ENCODE data around the gene TMSB10. TPM values are rescaled to one million over a fixed set of nuclear protein-coding genes. Genes with fewer than 3 reads are reported as not detected.

The TMSB10 gene
- total and polyA plus RNA-seq, 2 experiments from 2014 or later: 3,621 to 6,241 TPM

DNA sequence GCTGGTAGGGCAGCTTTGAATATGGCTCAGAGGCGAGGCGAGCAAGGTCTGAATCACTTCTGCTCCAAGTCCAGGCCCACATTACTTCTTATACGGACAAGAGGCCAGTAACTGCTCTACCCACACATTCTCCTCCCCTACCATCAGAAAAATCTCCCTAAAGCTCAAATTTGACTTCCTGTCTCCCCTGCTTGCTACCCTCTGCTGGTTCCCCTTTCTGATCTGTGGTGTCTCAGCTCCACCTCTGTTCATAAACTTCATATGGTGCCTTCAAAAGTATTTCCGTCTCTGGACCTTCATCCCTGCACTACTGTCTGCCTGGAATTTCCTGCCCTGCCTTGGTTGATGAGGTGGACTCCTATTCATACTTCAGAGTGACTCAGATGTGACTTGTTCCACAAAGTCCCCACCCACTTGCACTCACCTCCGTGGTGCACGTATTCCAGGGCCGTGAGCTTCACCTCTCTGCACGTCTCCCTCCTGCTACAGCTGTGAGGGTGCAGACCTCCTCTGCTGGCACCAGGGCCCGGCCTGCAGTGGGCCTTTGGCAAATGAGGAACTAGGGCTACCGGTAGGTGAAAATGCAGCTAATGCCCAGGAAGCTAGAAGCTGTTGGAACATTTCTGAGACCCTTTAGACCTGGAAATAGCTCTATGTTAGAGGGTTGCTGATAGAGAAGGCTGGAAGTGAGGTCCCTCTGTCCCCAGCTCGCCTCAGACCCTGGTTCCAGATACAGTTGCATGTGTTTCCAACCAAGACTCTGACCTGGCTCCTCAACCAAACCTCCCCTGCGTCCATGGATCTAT, 41.0 kb downstream of the TMSB10 start:
- TF ChIP-seq EZH2 (IDR thresholded peaks at IDR 0.05; ENCODE audit: insufficient read depth, poor library complexity, severe bottlenecking) (no peak), EZH2phosphoT487 (IDR thresholded peaks at IDR 0.05; ENCODE audit: insufficient read depth, low read depth) (no peak)
- Histone ChIP-seq H3K4me3 (peak overlapping the region; percentile 36; the same call in 1 of the 2 replicates), H3F3A (ENCODE audit: insufficient read depth) (peaks cover 25% of the 10 kb centered on the region), H3K27ac (peak overlapping the region; percentile 88), H4K20me1 (ENCODE audit: insufficient read depth) (no peaks in the 10 kb centered on the region), H3K36me3 (ENCODE audit: low read depth) (no peaks in the 10 kb centered on the region), H3K27me3 (replicated peaks; ENCODE audit: insufficient read depth) (no peaks in the 10 kb centered on the region), H3K79me2 (ENCODE audit: insufficient read depth) (no peaks in the 10 kb centered on the region), H3K9me3 (ENCODE audit: low read depth) (no peaks in the 10 kb centered on the region), H2AFZ (peak overlapping the region; percentile 70), H3K9me2 (ENCODE audit: insufficient read depth) (no peaks in the 10 kb centered on the region), H3K4me1 (ENCODE audit: insufficient read depth) (peaks cover 35% of the 10 kb centered on the region), H3K4me2 (ENCODE audit: unreplicated experiment) (peak overlapping the region; percentile 67), H3K9ac (peak overlapping the region; percentile 53; the same call in 1 of the 2 replicates)
- in situ Hi-C loops (cut with MboI): no loop called here
- WGBS, 2 experiments (ENCODE audit: low coverage in 1 of 2, low lambda C conversion rate in 2 of 2, missing lambda C conversion rate in 2 of 2): 22 to 23% methylated on average over 11 to 12 of the region's 12 CpGs
- peak; percentile 96 for DNase-seq

- peak overlapping the region; percentile 67 for H3K4me2 ChIP-seq (ENCODE audit: unreplicated experiment)
- H3K9ac ChIP-seq: 0 out of 2 replicates have a peak overlapping the region, but pooled peaks have one; percentile 53
- no peaks in the 10 kb centered on the region for H3K9me2 ChIP-seq (ENCODE audit: insufficient read depth)
- H3K27me3 ChIP-seq (replicated peaks; ENCODE audit: insufficient read depth): no peaks in the 10 kb centered on the region
- H2AFZ ChIP-seq: peak overlapping the region; percentile 70
- DNase-seq: no peak
- no peaks in the 10 kb centered on the region for H4K20me1 ChIP-seq (ENCODE audit: insufficient read depth)
- H3K36me3 ChIP-seq (ENCODE audit: low read depth): no peaks in the 10 kb centered on the region
- peaks cover 35% of the 10 kb centered on the region for H3K4me1 ChIP-seq (ENCODE audit: insufficient read depth)
- H3K4me3 ChIP-seq: no peak overlapping the region
- in situ Hi-C loops (cut with MboI): no loop called here
- WGBS, 2 experiments (ENCODE audit: low coverage in 1 of 2, low lambda C conversion rate in 2 of 2, missing lambda C conversion rate in 2 of 2): 85 to 87% methylated on average over 10 of the region's 10 CpGs
- TF ChIP-seq EZH2phosphoT487 (IDR thresholded peaks at IDR 0.05; ENCODE audit: insufficient read depth, low read depth) (no peak), EZH2 (IDR thresholded peaks at IDR 0.05; ENCODE audit: insufficient read depth, poor library complexity, severe bottlenecking) (no peak)
- H3K9me3 ChIP-seq (ENCODE audit: low read depth): no peaks in the 10 kb centered on the region
- H3K79me2 ChIP-seq (ENCODE audit: insufficient read depth): no peaks in the 10 kb centered on the region
- H3F3A ChIP-seq (ENCODE audit: insufficient read depth): peaks cover 25% of the 10 kb centered on the region
- peak overlapping the region; percentile 88 for H3K27ac ChIP-seq
These were observed 41.6 kb downstream of the TMSB10 start for GRCh38 chr2:84947010-84947593.

DNA sequence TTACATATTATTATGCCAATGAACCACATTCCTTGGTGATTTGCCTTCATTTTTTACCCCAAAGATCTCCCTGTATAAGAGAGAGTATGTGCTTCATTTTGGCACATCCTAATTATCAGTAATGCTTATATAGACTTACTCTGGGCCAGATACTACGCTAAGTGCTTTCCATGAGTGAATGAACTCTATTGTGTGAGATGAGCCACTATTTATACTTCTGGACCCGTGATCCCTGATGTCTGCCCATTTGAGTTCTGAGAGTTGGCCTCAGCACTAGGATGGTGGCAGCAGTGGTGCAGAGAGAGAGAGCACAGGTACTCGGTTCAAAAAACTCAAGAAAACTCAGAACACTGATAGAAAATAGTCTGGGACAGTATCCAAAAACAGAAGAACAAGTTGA, 48.1 kb downstream of the TMSB10 start:
- WGBS, 2 experiments (ENCODE audit: low coverage in 1 of 2, low lambda C conversion rate in 2 of 2, missing lambda C conversion rate in 2 of 2): 96 to 99% methylated on average over 3 of the region's 3 CpGs
- in situ Hi-C loops (cut with MboI): no loop called here

GRCh38 chr2:84954329-84954728, 48.9 kb downstream of the TMSB10 start:
- WGBS, 2 experiments (ENCODE audit: low coverage in 1 of 2, low lambda C conversion rate in 2 of 2, missing lambda C conversion rate in 2 of 2): 86 to 87% methylated on average over 6 of the region's 6 CpGs
- TF ChIP-seq EZH2 (IDR thresholded peaks at IDR 0.05; ENCODE audit: insufficient read depth, poor library complexity, severe bottlenecking) (no peak), EZH2phosphoT487 (IDR thresholded peaks at IDR 0.05; ENCODE audit: insufficient read depth, low read depth) (no peak)
- H3K9me2 ChIP-seq (ENCODE audit: insufficient read depth): no peaks in the 10 kb centered on the region

More for the DNA sequence above, 48.1 kb downstream of the TMSB10 start:
- Histone ChIP-seq H3K9ac (no peak overlapping the region), H3K9me2 (ENCODE audit: insufficient read depth) (no peaks in the 10 kb centered on the region), H3K27ac (no peak overlapping the region), H3F3A (ENCODE audit: insufficient read depth) (peaks cover 10% of the 10 kb centered on the region), H3K79me2 (ENCODE audit: insufficient read depth) (no peaks in the 10 kb centered on the region), H3K9me3 (ENCODE audit: low read depth) (no peaks in the 10 kb centered on the region), H4K20me1 (ENCODE audit: insufficient read depth) (no peaks in the 10 kb centered on the region), H3K4me3 (no peak overlapping the region), H3K36me3 (ENCODE audit: low read depth) (no peaks in the 10 kb centered on the region), H3K27me3 (replicated peaks; ENCODE audit: insufficient read depth) (no peaks in the 10 kb centered on the region), H3K4me1 (ENCODE audit: insufficient read depth) (peaks cover 12% of the 10 kb centered on the region), H2AFZ (no peak overlapping the region), H3K4me2 (ENCODE audit: unreplicated experiment) (no peak overlapping the region)
- DNase-seq: no peak
- TF ChIP-seq EZH2 (IDR thresholded peaks at IDR 0.05; ENCODE audit: insufficient read depth, poor library complexity, severe bottlenecking): no peak
- no peak for TF ChIP-seq EZH2phosphoT487 (IDR thresholded peaks at IDR 0.05; ENCODE audit: insufficient read depth, low read depth)

More at GRCh38 chr2:84954329-84954728, 48.9 kb downstream of the TMSB10 start:
- Histone ChIP-seq H3K9ac (no peak overlapping the region), H3K4me2 (ENCODE audit: unreplicated experiment) (no peak overlapping the region), H3K9me3 (ENCODE audit: low read depth) (no peaks in the 10 kb centered on the region), H3K79me2 (ENCODE audit: insufficient read depth) (no peaks in the 10 kb centered on the region), H3K27ac (no peak overlapping the region), H2AFZ (no peak overlapping the region), H3K4me1 (ENCODE audit: insufficient read depth) (peaks cover 20% of the 10 kb centered on the region), H3K36me3 (ENCODE audit: low read depth) (no peaks in the 10 kb centered on the region), H3K4me3 (no peak overlapping the region), H3K27me3 (replicated peaks; ENCODE audit: insufficient read depth) (no peaks in the 10 kb centered on the region), H4K20me1 (ENCODE audit: insufficient read depth) (no peaks in the 10 kb centered on the region; the same call in 1 of the 2 replicates), H3F3A (ENCODE audit: insufficient read depth) (peaks cover 18% of the 10 kb centered on the region)
- DNase-seq: no peak
- in situ Hi-C loops (cut with MboI): no loop called here

Other genes starting within 250 kb of the TMSB10 start
- 5.0 and 5.7 TPM in 2 replicates for gene TRABD2A, start 24.6 kb upstream of the TMSB10 start, total RNA-seq (2014; rRNA removed; shearing (Covaris generic))
- gene TRABD2A, start 24.6 kb upstream of the TMSB10 start, polyA plus RNA-seq (2016; fragmentation: Nextera tagmentation; extraction: Ambion mirVana): 3.4 and 3.8 TPM in 2 replicates
- 87.2 and 131 TPM in 2 replicates for gene KCMF1, start 65.5 kb downstream of the TMSB10 start, total RNA-seq (2014; rRNA removed; shearing (Covaris generic))
- gene KCMF1, start 65.5 kb downstream of the TMSB10 start, polyA plus RNA-seq (2016; fragmentation: Nextera tagmentation; extraction: Ambion mirVana): 52.5 and 54.3 TPM in 2 replicates
- 0.38 and 0.65 TPM in 2 replicates for gene TCF7L1, start 227.7 kb downstream of the TMSB10 start, total RNA-seq (2014; rRNA removed; shearing (Covaris generic))
- gene TCF7L1, start 227.7 kb downstream of the TMSB10 start, polyA plus RNA-seq (2016; fragmentation: Nextera tagmentation; extraction: Ambion mirVana): 1.8 and 1.9 TPM in 2 replicates